GM19324 (cell line): ENCODE results near the gene CLSTN1.
"Not testable (repeated sequence)": the region's sequence is repeated elsewhere in the genome, so short reads cannot be mapped to it uniquely, and the experiment has no call there.

Experiments used
- ATAC-seq: cut with Tn5 transposase; IDR thresholded peaks from one replicate; pipeline ENCODE4 v1.9.1; 2021; ENCODE audit warnings: mild to moderate bottlenecking, moderate library complexity; ENCODE audit not compliant: unreplicated experiment, low FRiP score

The CLSTN1 gene

GRCh38 chr1:9768983-9769382, 54.8 kb downstream of the CLSTN1 start:
- no peak for ATAC-seq

- no peak for ATAC-seq
Measured at GRCh38 chr1:9767964-9768668, 55.6 kb downstream of the CLSTN1 start.

- no peak for ATAC-seq
Measured at GRCh38 chr1:9766759-9767442, 56.9 kb downstream of the CLSTN1 start.

GRCh38 chr1:9764550-9764949, 59.2 kb downstream of the CLSTN1 start:
- ATAC-seq, result no peak

GRCh38 chr1:9763914-9764313, 59.9 kb downstream of the CLSTN1 start:
- ATAC-seq, result no peak

GRCh38 chr1:9762446-9762845, 61.3 kb downstream of the CLSTN1 start:
- ATAC-seq, result not testable (repeated sequence)

GRCh38 chr1:9761855-9762254, 61.9 kb downstream of the CLSTN1 start:
- ATAC-seq, result no peak

GRCh38 chr1:9760824-9761223, 62.9 kb downstream of the CLSTN1 start:
- ATAC-seq, result no peak

- ATAC-seq, result no peak
Measured at GRCh38 chr1:9759939-9760338, 63.8 kb downstream of the CLSTN1 start.

GRCh38 chr1:9758559-9759121, 65.1 kb downstream of the CLSTN1 start:
- ATAC-seq, result no peak

GRCh38 chr1:9755441-9755995, 68.2 kb downstream of the CLSTN1 start:
- no peak for ATAC-seq

GRCh38 chr1:9753121-9753531, 70.6 kb downstream of the CLSTN1 start:
- ATAC-seq, result no peak

GRCh38 chr1:9751971-9752370, 71.8 kb downstream of the CLSTN1 start:
- ATAC-seq, result no peak

- no peak for ATAC-seq
Measured at GRCh38 chr1:9749361-9749760, 74.4 kb downstream of the CLSTN1 start.

GRCh38 chr1:9748391-9748790, 75.4 kb downstream of the CLSTN1 start:
- ATAC-seq, result not testable (repeated sequence)

- no peak for ATAC-seq
Measured at GRCh38 chr1:9746651-9747050, 77.1 kb downstream of the CLSTN1 start.

GRCh38 chr1:9746211-9746610, 77.6 kb downstream of the CLSTN1 start:
- no peak for ATAC-seq

- no peak for ATAC-seq
Measured at GRCh38 chr1:9744106-9744799, 79.5 kb downstream of the CLSTN1 start.

- ATAC-seq, result no peak
Measured at GRCh38 chr1:9737671-9738070, 86.1 kb downstream of the CLSTN1 start.

GRCh38 chr1:9737057-9737456, 86.7 kb downstream of the CLSTN1 start:
- ATAC-seq, result no peak

GRCh38 chr1:9736241-9736640, 87.5 kb downstream of the CLSTN1 start:
- no peak for ATAC-seq
